ENCODE measurements around the gene CCL11.
A peak's percentile ranks its signal among the peaks of the same experiment; 100 is the strongest.

Gene CCL11

DNA sequence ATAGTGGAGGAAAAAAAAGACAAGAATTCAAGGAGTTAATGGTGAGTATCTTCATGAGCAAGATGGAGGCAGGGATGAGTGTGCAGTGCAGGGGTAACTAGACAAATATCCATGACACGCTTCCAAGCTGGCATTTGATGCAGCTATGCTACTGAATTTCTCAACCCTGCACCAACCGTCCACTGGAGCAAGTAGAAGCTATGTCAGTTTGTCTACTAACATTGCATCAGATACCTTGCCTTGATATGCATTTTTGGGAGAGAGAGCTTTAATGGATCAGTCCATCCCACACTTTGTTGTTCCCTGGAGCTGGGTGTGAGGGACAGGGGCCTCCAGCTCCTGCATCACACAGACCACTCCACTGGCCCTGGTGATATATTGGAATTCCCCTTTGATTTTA is 16.4 kb downstream of the CCL11 start:
- no peaks in the 10 kb centered on the region for H3K36me3 ChIP-seq (ENCODE audit: insufficient read depth)
- no peaks in the 10 kb centered on the region for H4K20me1 ChIP-seq (ENCODE audit: insufficient read depth)
- no peaks in the 10 kb centered on the region for H3K27me3 ChIP-seq (ENCODE audit: insufficient read depth, low read depth)
- H3K4me2 ChIP-seq, result peak overlapping the region; percentile 50; the same call in 1 of the 2 replicates
- H3K4me1 ChIP-seq (ENCODE audit: low read depth, poor library complexity, severe bottlenecking), result peaks cover 49% of the 10 kb centered on the region
- H2AFZ ChIP-seq (ENCODE audit: low read depth), result no peak overlapping the region
- no peak for TF ChIP-seq CTCF (conservative IDR thresholded peaks at IDR 0.05; ENCODE audit: low read depth, low read length)
- no peak overlapping the region for H3K4me3 ChIP-seq (IDR thresholded peaks at IDR 0.05; ENCODE audit: insufficient read depth, low read depth, low read length)
- H3K9ac ChIP-seq, result no peak overlapping the region
- H3K79me2 ChIP-seq (ENCODE audit: insufficient read depth, low read depth), result no peaks in the 10 kb centered on the region
- peak overlapping the region; percentile 44; the same call in 1 of the 2 replicates for H3K27ac ChIP-seq

DNA sequence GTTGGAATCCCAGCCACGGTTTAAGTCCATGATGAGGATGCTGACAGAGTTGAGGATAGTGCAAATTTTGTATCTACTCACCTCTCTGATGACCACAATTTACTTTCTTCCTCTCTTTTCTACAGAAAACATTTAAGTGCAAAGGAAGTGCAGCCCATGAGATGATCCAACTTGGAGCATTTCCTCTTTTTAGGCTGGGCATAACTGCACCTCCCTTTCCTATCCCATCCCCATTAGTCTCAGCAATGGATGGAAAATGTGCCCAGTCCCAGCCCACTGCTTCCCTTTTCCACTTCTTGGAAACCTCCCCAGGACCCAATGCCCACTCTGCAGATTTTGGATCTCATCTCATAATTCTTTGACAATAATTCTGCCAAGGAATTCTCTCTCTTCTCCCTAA is 17.1 kb downstream of the CCL11 start:
- Histone ChIP-seq H3K4me2 (peak overlapping the region; percentile 50; the same call in 1 of the 2 replicates), H3K79me2 (ENCODE audit: insufficient read depth, low read depth) (no peaks in the 10 kb centered on the region), H3K27ac (no peak overlapping the region; the same call in 1 of the 2 replicates), H4K20me1 (ENCODE audit: insufficient read depth) (no peaks in the 10 kb centered on the region), H3K4me1 (ENCODE audit: low read depth, poor library complexity, severe bottlenecking) (peaks cover 56% of the 10 kb centered on the region), H3K9ac (no peak overlapping the region), H3K4me3 (IDR thresholded peaks at IDR 0.05; ENCODE audit: insufficient read depth, low read depth, low read length) (no peak overlapping the region), H3K36me3 (ENCODE audit: insufficient read depth) (no peaks in the 10 kb centered on the region), H3K27me3 (ENCODE audit: insufficient read depth, low read depth) (no peaks in the 10 kb centered on the region), H2AFZ (ENCODE audit: low read depth) (no peak overlapping the region)
- no peak for TF ChIP-seq CTCF (conservative IDR thresholded peaks at IDR 0.05; ENCODE audit: low read depth, low read length)

- TF ChIP-seq CTCF (conservative IDR thresholded peaks at IDR 0.05; ENCODE audit: low read depth, low read length), result no peak
- no peaks in the 10 kb centered on the region for H3K27me3 ChIP-seq (ENCODE audit: insufficient read depth, low read depth)
- no peak overlapping the region for H3K27ac ChIP-seq
- H3K4me2 ChIP-seq, result no peak overlapping the region
- H4K20me1 ChIP-seq (ENCODE audit: insufficient read depth), result no peaks in the 10 kb centered on the region
- H3K4me3 ChIP-seq (IDR thresholded peaks at IDR 0.05; ENCODE audit: insufficient read depth, low read depth, low read length), result no peak overlapping the region
- peaks cover 63% of the 10 kb centered on the region for H3K4me1 ChIP-seq (ENCODE audit: low read depth, poor library complexity, severe bottlenecking)
- H2AFZ ChIP-seq (ENCODE audit: low read depth), result no peak overlapping the region
- no peak overlapping the region for H3K9ac ChIP-seq
- no peaks in the 10 kb centered on the region for H3K36me3 ChIP-seq (ENCODE audit: insufficient read depth)
- no peaks in the 10 kb centered on the region for H3K79me2 ChIP-seq (ENCODE audit: insufficient read depth, low read depth)
Observed at GRCh38 chr17:34303606-34304005, 18.1 kb downstream of the CCL11 start.

GRCh38 chr17:34305061-34305460 is 19.5 kb downstream of the CCL11 start:
- Histone ChIP-seq H3K27me3 (ENCODE audit: insufficient read depth, low read depth) (no peaks in the 10 kb centered on the region), H3K27ac (no peak overlapping the region), H3K79me2 (ENCODE audit: insufficient read depth, low read depth) (no peaks in the 10 kb centered on the region), H3K4me1 (ENCODE audit: low read depth, poor library complexity, severe bottlenecking) (peaks cover 56% of the 10 kb centered on the region), H4K20me1 (ENCODE audit: insufficient read depth) (no peaks in the 10 kb centered on the region), H3K4me2 (no peak overlapping the region), H2AFZ (ENCODE audit: low read depth) (no peak overlapping the region), H3K36me3 (ENCODE audit: insufficient read depth) (no peaks in the 10 kb centered on the region), H3K4me3 (IDR thresholded peaks at IDR 0.05; ENCODE audit: insufficient read depth, low read depth, low read length) (no peak overlapping the region), H3K9ac (no peak overlapping the region)
- no peak for TF ChIP-seq CTCF (conservative IDR thresholded peaks at IDR 0.05; ENCODE audit: low read depth, low read length)

Measured in KMS-11 (cell line).